8988T (cell line): ENCODE results near the gene PCID2.
A peak's percentile ranks its signal among the peaks of the same experiment; 100 is the strongest.

Source experiments
- DNase-seq: peaks from one replicate; pipeline ENCODE4 v3.0.0; 2011

Gene PCID2

DNA sequence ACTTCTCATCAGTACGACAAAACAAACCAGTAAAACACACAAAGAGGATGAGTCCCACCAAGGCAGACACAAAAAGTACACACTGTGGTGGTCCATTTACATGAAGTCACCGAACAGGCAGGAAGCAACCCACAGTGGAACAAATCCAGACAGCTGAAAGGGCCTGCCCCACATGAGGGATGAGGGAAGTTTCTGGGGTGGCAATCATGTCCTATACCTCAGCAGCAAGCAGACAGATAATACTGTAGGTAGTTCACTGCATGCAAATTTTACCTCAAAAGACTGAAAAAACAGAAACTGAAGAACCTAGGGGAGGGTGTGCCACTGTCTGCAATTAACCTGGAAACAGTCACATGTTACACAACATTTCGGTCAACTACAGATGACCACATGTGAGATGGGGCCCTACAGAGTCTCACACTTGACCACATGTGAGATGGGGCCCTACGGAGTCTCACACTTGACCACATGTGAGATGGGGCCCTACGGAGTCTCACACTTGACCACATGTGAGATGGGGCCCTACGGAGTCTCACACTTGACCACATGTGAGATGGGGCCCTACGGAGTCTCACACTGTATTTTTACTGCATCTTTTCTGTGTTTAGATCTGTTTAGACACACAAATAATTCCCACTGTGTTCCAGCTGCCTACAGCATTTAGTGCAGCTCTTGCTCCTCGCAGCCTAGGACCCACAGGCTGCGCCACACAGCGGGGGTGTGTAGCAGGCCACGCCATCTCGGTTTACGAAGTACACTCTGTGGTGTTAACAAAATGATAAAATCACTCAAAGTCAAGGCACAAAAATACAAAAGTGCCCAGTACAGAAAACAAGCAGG is 22.2 kb downstream of the PCID2 start:
- no peak for DNase-seq

DNA sequence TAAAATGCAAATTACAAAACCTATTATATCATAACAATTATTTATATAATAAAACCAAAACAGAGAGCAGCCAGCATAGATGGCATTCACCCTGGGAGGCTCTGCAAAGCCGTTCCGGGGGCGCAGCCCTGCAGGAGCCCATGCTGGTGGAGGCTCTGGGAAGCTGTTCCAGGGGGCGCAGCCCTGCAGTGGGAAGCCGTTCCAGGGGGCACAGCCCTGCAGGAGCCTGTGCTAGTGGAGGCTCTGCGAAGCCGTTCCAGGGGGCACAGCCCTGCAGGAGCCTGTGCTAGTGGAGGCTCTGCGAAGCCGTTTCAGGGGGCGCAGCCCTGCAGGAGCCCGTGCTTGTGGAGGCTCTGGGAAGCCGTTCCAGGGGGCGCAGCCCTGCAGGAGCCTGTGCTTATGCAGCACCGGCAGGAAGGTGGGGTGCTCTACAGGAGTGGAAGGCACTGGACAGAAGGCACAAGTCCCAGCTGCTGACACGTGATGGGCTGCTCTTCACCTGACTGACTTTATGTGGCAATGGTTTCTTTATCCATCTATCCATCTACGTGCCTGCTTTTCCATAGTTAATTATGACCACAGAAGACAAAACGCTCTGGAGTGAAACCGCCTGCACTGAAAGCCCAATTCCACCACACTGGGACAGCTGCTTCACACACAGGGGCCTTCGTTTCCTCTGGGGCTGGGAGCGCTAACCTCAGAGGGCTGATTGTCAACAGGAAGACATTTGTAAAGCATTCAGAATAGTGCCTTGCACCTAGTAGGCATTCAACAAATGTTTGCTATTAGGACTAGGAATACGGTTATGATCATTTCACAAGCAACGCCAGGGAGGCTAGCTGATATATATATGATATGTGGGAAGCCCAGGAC is 23.7 kb downstream of the PCID2 start:
- no peak for DNase-seq

DNA sequence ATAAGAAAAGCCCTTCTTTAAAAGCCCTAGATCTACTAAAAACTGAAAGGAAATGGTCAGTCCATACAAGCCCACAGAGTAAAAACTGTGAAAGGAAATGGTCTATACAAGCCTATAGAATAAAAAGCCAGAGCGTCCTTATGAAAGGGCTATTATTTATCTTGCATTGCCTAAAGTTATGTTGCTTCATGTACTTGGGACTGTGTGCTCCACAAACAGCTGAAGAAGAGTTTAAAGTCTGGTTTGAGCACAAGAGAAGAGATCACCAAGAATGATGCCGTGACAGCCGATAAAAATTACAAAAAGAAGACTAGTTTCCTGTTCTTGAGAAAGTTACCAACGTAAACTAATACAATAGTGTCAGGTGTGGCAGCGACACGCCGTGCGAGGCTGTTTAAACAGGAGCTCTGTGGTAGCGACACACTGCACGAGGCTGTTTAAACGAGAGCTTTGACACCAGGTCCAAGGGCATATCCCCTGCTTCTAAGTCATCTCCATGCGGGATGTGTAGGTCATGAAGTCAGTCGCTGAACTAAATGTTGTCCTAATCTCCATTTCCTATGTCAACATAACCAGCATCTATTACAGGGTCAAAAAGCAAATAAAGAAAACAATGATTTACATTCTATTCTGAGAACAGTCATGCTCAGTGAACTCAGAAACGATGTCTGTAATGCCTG is 24.9 kb downstream of the PCID2 start:
- DNase-seq, result no peak

DNA sequence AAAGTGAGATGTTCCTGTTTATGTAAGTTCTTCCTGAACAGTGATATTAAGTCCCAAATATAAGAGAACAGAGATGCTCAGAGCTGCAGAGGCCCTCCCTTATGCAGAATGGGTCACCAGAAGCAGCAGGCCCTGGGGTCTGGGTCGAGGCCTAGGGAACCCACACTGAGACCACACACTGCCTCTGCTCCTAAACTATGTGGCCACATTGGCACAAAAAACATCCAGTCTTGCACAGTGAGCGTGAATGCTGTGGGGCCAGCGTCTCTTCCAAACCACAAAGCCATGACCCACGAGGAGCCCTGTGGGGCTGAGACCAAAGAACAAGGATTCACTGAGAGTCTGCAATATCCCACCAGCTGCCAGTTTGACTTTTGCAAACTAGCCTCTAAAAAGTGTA is 26.4 kb downstream of the PCID2 start:
- DNase-seq, result no peak

DNA sequence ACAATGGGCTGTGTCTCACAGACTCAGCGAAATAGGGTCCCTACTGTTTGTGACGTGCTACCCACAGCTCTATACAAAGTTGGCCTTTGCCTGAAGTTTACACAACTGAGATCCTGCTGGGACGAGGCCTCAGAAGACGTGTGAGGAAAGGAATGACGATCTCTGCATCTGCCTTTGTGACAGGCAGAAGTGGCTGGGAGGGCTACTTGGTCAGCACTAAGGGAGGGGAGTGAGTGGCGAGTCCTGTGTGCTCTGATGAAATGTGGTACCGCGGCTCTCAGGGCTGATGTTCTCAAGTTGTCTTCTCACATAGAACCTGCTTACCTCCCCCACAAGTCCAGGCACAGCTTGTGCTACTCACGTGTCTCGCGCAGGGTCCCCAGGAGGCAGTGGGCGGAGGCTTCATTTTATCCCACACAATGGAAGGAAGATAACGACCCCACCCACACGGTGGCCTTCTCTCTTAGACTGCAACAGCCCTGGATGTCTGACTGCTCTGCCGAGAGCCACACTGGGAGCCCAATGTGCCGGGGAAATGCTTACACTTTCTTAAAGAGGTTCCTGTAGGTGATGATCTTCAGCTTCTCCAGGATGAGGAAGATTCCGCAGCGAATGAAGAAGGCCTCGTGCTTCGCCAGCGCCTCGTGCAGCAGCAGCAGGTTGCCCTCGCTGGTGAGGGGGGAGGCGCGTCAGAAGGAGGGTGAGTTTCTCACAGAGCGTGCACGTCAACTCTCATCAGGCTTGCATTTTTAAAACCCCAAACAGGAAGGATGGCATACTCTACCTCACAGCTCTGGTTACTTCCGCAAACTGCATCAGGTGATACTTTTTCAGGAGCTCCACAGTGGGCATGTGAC is 28.9 kb downstream of the PCID2 start:
- DNase-seq, result no peak

DNA sequence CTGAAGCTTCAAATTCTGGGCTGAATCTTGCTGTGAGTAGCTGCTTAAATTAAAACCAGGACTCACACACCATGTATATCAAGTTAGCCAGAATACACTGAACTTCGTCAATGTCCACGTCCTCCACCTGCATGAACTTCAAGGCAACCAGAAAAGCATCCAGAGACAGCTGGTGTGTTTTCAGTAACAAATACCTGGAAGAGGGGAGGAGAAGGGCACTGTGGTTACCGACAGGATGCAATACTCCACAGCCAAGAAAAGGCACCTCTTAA is 29.6 kb downstream of the PCID2 start:
- no peak for DNase-seq

DNA sequence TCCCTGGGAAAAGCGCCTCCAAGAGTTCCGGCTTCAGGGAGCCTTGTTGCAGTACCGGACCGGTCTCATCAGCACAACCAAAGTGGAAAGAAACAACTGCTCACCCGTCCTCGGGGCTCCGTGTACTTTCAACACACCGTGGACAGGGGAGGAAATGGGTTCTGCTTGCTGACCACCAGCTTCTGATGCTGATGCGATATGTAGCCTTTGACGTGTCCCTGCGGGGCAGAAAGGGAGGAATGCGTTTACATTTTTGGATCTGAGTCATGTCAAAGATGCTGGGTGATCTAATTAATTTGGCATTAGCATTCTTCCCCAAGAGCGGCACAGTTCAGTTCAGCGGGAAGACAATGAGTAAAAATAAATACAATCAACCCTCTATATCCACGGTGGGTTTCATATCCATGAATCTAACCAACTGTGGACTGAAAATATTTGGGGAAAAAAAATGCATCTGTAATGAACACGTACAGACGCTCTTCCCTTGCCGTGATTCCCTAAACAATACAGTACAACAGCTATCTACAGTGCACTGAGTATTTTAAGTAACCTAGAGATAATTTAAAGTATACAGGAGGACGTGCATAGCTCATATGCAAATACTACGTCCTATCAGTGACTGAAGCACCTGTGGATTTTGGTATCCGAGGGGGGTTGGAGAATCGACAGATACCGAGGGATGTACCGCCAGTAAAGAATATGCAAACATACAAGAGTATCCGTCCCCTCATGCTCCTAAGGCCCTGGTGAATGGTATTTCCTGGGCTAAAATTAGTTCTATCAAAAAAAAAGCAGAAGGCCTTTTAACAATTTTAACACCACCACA is 30.2 kb downstream of the PCID2 start:
- peak; percentile 56 for DNase-seq

DNA sequence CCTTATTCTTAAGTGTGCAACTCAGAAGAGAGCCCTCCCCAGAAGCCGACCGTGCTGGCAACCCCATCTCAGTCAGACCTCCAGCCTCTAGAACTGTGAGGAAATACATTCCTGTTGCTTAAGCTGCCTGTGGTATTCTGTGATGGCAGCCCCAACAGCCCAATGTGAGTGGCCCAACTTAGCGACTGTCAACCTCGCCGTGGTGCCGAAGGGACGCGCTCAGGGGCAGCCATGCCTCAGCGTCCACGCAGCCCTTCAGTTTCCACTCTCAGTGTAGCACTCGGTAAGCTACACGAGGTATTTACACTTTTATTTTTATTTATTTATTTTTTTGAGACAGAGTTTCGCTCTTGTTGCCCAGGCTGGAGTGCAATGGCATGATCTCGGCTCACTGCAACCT is 31.6 kb downstream of the PCID2 start:
- no peak for DNase-seq

DNA sequence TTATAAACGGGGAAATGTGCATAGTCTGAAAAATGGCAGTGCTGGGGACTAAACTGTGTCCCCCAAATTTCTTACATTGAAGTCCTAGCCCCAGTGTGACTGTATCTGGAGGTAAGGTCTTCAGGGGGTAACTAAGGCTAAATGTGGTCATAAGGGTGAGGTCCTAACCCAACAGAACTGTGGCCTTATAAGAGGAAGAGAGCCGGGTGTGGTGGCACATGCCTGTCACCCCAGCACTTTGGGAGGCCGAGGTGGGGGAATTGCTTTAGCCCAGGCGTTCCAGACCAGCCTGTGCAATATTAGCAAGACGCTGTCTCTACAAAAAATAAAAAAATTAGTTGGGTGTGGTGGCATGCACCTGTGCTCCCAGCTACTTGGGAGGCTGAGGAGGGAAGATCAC is 32.2 kb downstream of the PCID2 start:
- no peak for DNase-seq

DNA sequence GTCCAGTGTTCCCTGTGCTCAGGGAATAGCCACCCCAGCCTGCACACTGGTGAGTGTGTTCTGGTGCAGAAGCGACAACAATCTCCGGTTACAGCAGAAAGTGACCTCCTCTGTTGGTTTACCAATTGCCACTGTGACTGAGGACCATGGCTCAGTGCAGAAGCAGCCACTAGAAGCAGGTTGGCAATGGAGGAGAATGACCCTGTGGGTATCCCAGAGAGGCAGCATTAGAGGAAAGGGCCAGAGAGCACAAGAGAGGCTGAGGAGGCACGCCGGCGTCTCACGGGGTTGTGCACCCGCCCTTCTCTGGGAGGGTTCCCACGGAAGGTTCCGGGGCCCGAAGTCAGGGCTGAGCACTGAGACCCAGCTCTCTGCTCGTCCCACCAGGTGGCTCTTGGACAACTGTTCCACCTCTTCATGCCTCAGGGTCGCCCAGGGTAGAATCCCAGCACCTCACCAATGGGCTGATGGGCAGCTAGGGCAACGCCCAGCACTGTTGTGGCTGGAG is 36.0 kb downstream of the PCID2 start:
- peak; percentile 7 for DNase-seq

DNA sequence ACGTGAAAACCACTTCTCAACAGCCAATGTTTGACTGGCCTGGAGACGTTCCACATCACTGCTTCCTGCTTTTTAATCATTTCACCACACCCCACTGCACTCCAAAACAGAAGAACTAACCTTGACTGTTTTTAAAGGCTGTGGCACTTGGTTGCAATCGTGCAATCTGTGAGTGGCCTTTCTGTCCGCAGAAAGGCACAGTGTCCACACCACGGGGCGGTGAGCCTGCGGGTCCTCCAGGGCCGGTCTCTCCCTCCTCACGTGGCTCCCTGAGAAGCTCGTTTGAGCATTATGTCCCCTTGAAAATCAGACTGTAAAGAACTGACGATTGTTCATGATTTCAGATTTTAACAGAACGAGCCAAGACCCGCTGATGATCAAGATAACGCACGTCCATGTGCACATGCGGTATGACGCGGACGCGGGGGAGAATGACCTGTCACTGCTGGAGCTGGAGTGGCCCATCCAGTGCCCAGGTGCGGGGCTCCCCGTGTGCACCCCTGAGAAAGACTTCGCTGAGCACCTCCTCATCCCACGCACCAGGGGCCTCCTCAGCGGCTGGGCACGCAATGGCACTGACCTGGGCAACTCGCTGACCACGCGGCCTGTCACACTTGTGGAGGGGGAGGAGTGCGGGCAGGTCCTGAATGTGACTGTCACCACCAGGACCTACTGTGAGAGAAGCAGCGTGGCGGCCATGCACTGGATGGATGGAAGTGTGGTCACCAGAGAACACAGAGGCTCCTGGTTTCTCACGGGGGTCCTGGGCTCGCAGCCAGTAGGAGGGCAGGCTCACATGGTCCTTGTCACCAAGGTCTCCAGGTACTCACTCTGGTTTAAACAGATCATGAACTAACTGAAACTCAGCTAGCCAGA is 37.0 kb downstream of the PCID2 start:
- DNase-seq, result peak; percentile 6

DNA sequence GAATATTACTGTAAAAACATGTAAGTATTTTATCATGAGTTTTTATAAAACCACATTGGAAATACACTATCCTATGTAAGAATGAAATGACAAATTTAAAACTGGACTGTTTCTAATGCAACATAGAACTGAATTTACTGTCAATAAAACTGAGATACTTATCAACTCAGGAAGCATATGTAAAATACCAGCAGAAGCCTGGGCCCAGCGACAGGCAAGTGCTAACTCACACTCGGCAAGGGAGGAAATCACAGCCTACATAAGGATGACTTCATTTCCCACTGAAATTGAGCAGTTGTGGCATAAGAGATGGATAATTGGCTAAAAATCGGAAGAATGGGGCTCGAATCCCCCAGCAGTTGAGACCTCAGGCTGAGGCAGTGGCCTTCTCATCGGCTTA is 38.0 kb downstream of the PCID2 start:
- no peak for DNase-seq

DNA sequence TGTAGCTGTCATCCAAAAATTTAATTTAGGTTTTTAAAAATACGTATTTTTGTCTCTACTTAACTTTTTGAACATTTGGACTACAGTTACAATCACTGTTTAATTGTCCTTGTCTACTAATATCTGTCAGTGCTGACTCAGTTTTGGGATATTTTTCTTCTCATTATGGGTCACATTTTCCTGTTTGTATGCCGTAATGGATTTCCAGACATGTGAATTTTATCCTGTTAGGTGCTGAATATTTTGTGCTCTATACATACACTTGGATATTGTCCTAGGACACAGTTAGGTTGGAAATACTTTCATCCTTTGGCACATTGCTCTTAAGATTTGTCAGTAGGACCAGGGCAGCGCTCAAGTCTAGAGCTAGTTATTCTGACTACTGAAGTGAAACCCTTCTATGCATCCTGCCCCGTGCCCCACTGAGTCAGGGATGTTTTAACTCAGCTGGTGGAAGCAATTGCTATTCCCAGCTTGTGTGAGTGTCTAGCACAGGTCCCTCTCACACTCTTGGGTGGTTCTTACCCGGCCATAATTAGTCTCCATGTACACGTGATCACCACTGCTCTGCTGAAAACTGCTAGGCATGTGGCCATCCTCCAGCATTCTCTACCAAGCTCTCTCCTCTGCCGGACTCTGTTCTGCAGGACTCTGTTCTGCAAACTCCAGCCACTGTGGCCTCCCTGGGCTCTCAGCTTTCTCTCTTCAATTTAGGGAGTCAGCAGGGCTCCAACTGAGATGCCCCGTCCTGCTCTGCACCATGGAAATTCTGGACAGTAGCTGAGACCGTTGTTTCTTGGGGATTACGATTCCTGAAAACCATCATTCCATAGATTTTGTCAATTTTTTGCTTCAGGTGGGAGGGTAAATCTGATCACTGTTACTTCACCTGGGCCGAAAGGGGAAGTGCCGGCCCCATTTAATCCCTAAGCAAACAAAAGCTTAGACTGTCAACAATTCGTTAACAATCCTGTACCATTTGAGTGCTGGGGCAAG is 38.9 kb downstream of the PCID2 start:
- DNase-seq, result no peak

DNA sequence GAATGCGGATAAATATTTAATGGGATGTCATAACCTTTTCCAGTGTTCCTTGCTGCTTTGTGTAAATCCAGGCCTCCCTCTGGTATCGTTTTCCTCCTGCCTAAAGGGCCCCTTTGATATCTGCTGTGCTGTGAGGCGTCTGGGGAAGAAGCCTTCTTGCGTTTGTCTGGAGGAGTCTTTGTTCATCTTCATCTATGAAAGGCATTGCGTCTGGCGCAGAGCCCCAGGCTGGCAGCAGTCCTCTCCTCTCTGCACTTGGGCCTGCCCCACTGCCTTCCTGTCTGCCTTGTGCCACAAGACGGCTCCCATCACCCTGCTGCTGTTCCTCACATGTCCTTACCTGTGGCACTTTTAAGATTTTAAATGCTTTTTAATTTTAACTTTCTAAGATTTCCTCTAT is 40.3 kb downstream of the PCID2 start:
- DNase-seq, result no peak

DNA sequence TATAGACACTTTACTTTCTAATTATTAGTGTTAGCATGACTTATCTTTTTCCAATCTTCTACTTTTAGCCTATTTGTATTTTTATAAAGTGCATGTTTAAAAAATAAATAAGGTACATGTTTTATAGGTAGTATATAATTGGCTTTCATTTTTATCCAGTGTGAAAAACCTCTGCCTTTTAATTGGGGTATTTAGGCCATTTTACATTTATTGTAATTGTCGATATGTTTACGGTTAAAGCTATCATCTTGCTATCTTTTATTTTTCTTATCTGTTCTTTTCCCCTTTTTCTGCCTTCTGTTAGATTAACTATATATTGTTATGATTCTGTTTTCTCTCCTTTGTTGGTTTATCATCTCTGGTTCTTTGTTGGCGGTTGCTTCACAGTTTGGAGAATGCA is 40.9 kb downstream of the PCID2 start:
- DNase-seq, result no peak

DNA sequence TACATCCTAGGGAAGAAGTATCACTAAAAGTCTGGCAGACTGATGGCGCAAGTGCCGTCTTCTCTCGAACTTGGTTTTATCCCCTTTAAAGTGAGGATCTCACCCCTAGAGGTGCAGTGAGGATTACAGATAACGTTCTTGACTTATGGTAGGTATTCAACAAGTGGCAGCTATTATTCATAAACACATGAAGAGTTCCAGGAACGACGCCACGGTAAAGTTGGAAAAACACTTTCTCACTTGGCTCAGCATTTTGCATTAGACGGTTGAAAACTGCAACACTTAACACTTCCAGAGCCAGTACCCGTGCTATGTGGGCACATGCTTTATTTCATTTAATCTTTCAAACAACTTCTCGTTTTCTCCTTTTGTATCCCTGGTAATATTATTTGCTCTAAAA is 41.3 kb downstream of the PCID2 start:
- no peak for DNase-seq

DNA sequence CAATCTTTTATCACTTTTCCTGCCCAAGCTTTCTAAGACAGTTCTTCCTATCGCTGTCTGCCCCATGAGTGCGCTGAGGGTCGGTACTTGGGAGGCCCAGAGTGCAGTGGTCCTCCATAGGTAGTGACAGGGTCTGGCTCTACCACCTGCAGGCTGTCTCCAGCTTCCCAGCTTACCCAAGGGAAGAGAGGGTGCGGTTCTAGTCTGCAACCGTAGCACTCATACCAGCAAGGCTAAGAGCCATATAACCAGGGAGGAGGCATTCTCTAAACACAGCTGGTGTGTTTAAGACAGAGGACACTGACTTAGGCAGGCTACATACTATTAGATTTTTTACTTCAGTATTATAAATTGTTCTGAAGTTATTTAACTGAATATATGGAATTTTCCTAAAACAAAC is 41.8 kb downstream of the PCID2 start:
- DNase-seq, result no peak

DNA sequence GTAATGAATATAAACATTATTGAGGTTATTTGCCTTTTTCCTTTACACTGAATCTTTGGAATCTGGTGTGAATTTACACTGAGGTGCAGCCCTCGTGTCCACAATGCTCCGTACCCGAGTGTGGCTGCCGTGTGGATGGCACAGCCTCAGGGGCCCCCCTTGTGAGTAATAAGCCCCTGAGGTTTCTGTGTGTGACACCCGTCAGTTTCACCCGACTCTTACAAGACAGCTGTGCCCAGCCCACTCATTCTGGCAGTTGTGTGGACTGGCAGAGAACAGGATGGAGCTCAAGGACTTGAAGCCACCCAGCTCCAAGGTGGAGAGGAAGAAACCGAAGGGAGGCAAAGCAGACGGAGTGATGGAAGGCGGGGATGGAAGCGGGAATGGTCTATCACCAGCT is 42.2 kb downstream of the PCID2 start:
- DNase-seq, result no peak

DNA sequence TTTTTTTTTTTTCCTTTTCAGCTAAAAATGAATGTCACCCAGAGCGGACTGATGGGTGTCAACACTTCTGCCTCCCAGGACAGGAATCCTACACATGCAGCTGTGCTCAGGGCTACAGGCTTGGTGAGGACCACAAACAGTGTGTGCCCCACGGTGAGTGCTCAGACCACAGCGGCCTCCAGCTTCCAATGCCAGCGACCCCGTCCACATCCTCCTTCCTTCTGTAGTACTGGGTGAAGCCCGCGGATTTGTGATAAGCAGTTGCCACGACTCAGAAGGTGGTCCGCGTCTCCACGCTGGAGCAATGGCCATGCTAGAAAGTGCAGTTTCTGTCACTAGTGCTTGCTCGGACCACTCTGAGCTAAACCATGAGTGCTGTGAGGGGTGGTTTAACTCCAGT is 44.0 kb downstream of the PCID2 start:
- DNase-seq, result no peak
